EL (cell line): ENCODE results near the gene FSHB.
"Not testable (repeated sequence)": the region's sequence is repeated elsewhere in the genome, so short reads cannot be mapped to it uniquely, and the experiment has no call there.

ENCODE experiments used
- DNase-seq: peaks from one replicate; pipeline ENCODE4 v3.0.0-alpha.2; 2016

FSHB gene

DNA sequence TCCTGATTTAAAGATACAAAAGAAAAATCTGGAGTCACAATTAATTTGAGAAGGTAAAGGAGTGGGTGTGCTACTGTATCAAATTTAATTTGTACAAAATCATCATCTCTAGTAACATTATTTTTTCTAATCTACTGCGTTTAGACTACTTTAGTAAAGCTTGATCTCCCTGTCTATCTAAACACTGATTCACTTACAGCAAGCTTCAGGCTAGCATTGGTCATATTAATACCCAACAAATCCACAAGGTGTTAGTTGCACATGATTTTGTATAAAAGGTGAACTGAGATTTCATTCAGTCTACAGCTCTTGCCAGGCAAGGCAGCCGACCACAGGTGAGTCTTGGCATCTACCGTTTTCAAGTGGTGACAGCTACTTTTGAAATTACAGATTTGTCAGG lies at the start of gene FSHB:
Gene FSHB, plus strand, starts transcription at position 301 of the 400 bp plus-strand sequence. CDS start 889 bp downstream, outside the sequence.
- no peak for DNase-seq

DNA sequence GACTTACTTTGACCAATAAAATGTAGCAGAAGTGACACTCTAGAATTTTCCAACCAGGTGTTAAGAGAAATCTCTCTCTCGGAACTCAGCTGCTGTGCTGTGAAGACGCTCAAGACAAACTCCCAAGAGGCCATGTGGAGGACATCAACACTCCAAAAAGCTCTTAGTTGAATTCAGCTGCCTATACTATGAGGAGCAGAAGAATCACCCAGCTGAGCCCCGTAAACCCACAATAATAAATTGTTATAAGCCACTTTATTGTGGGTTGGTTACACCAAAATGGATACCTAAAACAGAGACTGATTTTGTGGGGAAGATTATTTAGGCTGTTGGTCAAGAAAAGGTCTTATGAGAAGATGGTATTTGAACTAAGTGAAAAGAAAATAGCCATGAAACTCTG lies 44.1 kb upstream of the FSHB start:
- no peak for DNase-seq

DNA sequence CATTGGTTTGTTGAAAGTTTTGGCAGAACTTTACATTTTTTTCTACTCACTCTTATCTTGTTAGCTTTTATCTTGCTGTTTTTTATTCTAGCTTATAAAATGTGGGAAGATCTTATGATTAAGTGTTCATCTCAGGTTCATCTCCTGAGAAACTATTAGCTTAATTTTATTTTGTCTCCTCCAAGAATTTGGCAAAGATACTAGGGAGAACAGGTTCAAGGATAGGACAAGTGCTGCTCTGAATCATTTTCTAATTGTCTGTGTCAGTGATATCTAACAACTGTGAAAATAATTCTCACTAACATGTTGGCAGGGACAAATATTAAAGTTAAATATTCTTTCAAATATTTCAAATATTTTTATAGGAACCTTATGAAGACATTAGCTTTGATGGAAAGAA lies 38.2 kb upstream of the FSHB start:
- no peak for DNase-seq

DNA sequence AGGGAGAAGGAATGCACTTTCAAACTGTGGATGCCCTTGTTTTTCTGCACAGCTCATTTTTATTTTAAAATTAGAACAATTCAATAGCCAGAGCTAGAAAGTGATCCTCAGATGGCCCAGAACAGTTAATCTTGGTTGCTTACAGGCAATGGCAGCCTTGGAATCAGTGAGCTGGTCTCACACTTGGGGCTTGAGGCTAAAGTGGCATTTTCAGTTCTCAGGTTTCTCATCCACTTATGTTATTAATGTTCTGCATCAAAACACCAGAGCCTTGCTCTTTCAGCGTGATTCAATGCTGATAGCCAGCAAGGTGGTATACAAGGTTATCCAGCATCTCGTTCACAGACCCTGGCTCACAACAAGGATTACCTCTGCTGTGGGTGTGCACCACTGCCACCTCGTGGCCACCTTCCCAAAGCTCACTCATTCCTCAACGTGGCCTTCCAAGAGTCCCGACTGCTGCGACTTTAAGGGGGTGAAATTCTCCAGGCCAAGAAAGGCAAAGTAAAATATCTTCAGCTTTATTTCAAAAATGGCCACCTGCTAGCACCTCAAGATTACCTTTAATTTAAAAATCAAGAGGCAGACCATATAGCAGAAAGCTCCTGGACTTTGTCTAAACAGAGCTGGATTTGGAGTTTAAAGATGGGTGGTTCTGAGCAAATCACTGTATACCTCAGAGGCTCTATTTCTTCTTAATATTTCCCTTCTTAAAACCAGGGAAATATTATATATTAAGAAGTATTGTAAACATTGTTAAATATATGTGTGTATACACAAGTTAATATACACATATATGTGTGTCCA lies 34.2 kb upstream of the FSHB start:
- peak; percentile 46 for DNase-seq

DNA sequence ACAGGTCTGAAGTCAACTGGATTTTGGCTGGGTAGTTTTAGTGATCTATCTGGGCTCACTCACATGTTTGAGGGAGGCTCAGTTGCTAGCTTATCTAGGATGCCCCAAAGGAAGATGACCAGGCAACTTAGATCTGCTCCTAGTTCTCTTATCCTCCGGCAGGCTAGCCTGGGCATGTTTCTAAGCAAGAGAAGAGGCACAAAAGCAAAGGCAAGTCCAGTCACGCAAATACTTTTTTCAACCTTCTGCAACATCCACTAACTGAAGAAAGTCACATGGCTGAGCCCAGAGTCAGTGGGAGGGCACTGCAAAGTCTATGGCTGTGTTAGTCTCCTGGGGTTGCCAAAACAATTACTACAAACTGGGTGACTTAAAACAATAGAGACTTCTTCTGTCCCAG lies 32.9 kb upstream of the FSHB start:
- no peak for DNase-seq

DNA sequence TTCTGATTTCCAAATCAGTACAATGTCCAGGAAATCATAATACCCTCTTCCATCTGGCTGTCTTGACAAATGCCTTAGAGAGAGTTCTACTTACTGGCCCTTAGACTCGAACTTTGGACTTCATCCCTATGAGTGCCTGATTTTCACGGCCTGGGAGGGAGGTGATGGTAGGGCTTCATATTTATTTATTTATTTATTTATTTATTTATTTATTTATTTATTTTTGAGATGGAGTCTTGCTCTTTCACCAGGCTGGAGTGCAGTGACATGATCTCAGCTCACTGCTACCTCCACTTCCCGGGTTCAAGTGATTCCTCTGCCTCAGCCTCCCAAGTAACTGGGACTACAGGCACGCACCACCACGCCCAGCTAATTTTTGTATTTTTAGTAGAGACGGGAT lies 27.8 kb upstream of the FSHB start:
- not testable (repeated sequence) for DNase-seq

DNA sequence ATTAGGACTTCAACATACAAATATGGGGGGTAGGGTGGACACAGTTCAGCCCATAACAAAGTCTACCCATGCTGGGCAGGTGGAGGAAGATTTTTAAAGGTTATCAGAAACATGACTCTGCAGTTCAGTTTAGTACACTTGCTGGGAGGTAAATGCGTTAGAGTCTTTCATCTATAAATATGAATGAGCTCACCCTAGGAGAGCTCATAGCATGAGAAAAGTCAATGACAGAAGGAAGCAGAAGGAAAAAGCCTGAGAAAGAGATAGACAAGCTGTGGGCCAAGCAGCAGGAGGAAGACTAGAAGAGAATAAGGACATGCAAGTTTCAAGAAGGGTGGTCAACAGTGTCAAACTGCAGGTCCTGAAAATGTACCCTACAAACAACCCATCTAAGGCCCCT lies 27.0 kb upstream of the FSHB start:
- no peak for DNase-seq

DNA sequence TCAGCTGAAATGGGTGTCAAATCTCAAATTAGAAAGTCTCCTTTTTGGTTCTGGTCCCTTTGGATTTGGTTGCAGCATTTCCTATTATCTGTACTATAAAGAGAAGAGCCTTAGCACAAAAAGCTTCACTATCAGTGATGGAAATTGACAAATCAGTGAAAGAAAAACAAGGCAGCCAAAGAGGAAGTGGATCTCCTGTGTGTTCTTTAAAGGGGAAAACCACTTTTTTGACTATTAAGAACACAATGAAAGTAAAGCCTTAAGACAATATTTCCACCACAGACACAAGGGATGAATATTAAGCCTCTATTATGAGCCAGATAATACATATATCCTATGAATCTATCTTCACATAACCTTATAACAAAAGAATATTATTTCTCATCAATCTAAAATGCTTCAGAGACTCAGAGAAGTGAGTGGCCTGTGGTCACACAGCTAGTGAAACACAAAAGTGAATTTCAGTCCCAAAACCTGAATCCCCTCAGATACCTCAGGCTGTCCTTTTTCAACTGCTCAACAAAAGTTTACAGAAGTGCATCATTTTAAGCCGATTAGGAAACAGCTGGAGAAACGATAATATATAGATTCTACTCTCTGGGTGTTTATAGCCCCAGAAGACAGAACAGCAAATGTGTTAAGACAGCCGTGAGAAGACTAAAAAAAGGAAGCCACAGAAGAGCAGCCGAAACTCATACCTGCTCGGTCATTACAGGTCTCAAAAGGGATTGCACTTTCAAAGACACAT lies 24.4 kb upstream of the FSHB start:
- DNase-seq, result no peak

DNA sequence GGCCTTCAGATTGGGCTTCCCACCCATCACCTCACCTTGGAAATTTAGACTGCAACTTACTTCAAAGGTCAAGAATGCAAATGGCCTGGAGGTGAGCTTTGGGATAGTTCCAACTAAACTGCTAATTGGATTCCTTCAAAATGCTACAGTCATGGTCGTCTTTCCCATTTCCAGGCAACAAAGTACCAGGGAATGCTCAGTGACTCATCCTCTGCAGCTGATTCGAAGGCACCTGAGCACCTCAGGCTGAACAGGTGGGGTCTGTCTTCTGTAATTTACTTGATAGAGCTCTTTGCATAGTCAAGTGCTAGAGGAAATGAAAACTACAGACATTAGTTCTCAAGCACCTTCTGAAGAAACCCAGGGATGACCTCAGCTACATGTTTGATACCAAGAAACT lies 20.5 kb upstream of the FSHB start:
- no peak for DNase-seq

DNA sequence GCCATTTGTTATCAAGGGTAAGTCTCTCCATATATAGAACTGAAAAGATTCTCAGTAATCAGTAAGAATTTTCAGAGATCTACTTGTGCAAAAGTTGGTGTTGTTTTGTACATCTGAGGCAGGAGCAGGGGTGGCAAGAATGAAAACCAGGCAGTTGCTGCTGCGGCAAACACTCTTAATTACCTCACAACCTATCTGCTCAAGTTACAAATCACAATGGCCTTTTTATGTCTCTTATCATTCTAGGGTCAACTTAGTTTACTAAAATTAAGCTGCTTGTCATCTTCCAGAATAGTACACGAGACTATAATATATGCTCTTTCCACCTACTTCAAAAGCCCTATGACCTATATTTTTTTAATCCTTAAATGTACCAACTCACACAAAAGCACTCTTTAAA lies 14.3 kb upstream of the FSHB start:
- DNase-seq, result no peak

DNA sequence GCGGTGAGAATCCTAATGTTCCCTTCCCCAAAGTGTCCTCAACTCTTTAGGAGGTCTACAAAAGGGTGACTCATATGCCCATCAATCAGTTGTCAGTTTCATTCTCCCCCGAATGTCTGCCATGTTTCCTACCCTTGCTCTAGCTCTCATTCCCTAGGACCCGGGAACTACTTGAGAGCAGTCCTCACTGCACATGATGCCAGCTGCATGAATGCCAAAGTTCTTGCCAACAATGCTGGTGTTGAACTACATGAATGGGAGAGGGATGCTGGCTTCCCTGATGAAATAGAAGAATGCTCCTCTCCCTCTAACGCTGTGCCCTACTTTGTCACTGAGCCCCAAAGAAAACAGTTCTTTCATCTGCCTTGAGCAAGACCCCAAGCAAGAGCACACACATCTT lies 12.5 kb upstream of the FSHB start:
- no peak for DNase-seq

DNA sequence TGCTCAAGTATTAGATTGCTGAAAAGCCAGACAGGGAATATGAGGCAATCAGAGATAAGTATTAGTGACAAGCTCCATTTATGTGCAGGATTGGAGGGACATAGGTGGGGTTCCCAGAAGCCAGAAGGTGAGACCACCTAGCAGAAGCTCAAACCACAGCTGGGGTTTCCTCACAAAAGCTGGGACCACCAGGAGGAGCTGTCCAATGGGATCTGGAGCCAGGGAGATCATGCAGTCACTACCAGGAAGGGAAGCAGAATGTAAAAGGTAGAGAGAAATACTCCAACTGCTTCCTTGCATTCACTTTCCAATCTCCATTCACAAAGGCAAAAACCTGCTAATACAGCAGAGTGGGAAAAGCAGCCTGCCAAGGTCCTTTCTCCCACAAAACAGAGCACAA lies 5.2 kb upstream of the FSHB start:
- DNase-seq, result no peak

DNA sequence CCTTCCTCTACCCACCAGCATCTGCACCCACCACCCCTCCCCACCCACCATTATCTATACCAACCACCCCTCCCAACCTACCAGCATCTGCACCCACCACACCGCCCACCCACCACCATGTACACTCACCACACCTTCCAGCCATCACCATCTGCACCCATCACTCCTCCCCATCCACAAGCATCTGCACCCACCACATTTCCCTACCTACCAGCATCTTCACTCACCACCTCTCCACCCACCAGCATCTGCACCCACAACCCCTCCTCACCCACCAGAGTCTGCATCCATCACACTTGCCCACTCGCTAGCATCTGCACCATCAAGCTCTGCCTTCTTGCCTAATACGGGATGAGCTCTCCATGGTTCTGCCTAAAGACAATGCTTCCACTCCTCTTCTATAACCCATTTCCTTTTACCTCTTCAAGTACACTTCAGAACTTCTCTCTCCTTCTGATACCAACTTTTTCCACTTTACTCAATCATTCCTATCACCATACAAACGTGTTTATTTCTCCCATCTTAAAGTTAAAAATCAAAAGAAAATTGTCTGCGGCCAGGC lies 2.4 kb upstream of the FSHB start:
- no peak for DNase-seq

DNA sequence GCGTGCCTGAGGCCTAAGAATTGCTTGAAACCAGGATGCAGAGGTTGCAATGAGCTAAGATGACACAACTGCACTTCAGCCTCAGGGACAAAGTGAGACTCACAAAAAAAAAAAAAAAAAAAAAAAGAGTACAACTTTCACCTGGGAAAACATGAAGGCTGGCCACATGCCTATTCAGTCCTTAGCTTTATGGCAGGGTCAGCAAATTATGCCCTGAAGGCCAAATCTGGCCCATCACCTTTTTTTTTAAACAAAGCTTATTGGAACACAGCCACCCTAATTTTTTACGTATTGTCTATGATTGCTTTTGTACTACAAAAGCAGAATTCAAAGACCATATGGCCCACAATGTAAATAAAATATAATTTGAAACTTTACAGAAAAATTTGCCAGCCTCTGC lies 8.2 kb downstream of the FSHB start:
- no peak for DNase-seq

DNA sequence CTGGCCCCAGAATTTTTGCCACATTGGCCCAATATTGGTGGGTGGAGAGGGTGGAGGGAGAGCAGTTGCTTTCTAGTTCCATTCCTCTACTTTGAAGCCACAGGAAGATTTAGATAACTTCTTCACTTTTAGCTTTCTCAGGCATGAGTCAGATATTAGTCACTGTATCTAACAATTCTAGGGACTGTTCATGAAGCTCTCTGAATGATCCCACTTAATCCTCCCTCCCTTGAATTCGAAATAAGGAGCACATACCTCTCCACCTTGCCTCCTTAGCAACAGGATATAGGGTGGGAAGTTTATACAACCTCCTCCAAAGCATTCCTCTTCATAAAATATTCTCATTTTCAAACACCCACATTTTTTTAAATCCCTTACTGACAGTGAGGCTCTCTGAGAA lies 13.5 kb downstream of the FSHB start:
- peak; percentile 57 for DNase-seq

DNA sequence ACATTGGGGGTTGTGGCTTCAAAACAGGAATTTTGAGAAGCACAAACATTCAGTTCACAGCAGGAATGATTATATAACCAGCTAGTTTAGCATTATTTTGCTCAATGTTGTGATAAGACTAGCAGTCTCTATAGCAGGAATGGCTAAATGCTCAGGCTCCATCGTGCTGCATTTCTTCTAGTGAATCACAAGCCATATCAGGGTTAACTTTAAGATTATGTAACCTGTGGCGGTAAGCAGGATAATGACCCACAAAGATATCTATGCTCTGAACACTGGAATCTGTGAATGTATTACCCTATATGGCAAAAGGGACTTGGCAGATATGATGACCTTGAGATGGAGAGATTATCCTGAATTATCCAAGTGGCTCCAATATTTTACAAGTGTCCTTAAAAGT lies 14.8 kb downstream of the FSHB start:
- DNase-seq, result no peak

DNA sequence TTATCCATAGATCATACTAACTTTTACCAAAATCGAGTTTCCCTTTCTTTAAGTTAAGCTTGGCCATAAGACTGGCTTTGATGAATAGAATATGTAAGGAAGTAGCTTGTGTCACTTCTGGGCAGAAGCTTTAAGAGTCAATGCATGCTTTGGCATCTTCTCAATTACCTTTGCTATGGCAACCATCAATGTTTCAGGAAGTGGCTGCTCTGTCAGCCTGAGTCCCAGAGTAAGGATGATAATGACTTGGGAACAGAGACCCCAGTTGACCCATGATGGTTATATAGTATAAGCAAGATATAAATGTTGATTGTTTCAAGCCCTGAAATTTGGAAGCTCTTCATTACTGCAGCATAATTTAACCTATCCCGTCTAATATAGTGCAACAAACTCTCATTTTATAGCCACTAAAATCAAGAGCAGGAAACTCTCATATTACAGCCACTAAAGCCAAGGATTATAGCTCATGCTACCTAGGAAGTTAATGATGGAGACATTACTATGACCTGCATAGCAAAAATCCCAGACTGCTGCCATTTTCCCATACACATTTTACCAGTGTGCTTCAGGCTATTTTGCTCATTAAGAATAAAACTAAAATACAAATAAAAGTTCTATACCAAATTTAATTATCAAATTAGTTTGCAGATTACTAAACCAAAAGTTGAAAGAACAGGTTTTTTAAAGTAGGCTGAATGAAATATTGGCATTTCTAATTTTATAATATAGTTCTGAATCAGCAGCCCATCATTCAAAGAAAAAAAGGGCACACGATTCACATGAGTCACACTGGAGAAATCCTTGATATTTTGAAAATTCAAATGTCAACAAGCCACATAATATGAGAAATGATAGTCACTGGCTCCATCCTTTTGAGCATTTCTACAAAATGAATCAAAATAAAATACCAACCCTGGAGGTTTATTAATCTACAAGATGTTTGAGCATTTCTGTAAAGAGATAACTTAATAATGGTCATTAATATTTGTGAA lies 23.8 kb downstream of the FSHB start:
- DNase-seq, result peak; percentile 35

DNA sequence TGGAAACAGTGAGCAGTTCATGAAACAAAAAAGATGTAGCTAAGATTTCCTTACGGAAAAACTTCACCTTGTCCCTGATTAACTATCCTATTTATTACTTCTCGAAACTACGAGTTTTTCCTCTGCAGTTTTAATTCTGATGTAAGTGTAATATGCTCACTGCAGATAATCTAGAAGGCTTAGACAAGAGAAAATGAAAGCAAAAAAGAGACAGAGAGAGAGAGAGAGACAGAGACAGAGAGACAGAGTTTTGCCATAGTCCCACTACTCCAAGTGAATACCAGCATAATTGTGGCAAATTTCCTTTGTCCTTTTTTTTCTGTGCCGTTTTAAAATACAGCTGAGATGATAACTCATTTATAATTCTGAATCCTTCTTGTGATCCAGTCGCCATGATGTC lies 24.8 kb downstream of the FSHB start:
- DNase-seq, result no peak

DNA sequence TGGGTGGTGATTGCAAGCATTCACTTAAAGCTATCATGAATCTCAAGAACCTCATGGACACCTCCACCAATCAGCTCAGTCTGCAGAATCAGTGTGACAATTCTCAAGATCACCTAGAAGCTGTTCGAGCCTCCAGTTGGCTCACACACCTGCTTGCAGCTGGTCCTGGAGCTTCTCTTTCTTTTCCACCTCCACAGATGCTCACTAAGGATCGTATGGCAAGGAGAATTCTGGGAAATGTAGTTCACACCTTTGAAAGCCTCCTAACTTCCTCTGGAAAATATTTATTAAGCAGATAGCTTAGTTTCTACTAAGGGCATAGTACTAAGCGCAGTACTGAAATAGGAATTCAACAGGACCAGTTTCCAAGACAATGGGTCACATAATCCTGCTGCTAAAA lies 26.2 kb downstream of the FSHB start:
- no peak for DNase-seq

DNA sequence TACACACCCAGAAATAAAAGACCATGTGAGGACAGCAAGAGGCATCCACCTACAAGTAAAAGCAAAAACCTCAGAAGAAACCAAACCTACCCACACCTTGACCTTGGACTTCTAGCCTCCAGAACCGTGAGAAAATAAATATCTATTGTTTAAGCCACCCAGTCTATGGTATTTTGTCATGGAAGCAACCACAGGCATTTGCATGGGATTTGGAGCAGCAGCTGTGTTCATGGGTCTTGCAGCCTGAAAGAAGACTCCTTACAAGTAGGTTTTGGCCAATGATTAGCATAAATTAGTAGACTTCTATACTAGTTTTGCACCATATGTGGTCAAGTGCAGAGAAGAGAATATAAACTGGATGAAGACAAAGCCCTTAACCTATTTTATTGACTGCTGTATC lies 27.9 kb downstream of the FSHB start:
- DNase-seq, result no peak

DNA sequence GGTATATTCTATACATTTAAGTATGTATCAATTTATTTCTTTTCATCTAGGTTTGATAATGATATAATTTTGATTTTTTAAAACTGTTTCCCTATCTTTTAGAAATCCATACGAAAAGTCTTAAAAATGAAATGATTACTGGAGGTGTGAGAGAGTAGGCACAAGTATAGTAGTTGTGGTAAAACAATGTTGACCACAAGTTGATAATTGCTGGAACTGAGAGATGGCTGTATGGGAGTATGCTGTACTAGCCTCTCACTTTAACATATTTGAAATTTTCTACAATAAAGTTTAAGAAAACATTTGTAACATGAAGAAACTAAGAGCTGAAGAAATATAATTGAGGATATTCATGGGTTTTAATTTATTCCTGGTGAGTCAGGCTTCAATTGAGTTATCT lies 30.0 kb downstream of the FSHB start:
- DNase-seq, result no peak

DNA sequence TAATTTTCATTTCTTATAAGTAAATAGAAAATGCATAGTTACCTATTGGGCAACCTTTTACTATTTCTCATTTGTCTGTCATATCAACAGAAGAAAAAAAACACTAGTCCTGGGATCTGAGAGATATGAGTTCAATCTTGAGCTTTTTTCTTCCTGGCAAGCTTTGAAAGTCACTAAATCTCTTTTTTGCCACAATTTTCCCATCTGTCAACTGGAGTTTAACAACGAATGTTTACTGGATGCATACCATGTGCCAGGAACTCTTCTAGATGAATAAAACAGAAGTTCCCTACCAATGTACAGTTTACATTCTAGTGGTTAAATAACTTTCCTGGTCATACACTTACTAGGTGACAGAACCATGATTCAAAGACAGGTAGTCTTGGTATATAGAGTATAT lies 31.0 kb downstream of the FSHB start:
- no peak for DNase-seq

DNA sequence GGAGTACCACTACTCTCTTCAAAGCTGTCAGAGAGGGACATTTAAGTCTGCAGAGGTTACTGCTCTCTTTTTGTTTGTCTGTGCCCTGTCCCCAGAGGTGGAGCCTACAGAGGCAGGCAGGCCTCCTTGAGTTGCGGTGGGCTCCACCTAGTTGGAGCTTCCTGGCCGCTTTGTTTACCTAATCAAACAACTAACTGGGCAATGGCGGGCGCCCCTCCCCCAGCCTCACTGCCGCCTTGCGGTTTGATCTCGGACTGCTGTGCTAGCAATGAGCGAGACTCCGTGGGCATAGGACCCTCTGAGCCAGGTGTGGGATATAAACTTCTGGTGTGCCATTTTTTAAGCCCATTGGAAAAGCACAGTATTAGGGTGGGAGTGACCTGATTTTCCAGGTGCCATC lies 37.8 kb downstream of the FSHB start:
- DNase-seq, result not testable (repeated sequence)
